Adrenal gland (tissue), 5 donors: ENCODE data around the gene ACTG1.

Source experiments
- POLR2A ChIP-seq, 2 donors: fragments of 450-650 bp; IDR thresholded peaks; one replicate each; pipeline ENCODE4 v1.6.1; 2017; ENCODE audit warnings: antibody characterized with exemption in 2 of 2, mild to moderate bottlenecking in 2 of 2, moderate library complexity in 1 of 2
- TF ChIP-seq, protein P1 (sequence below), 6 experiments: fragments of 450-650 bp in 4 of 6; fragments of 200-600 bp in 2 of 6; sonication (generic) in 1 of 6; IDR thresholded peaks; 1 replicate in 5 of 6; 2 replicates in 1 of 6; pipeline versions ENCODE4 v1.5.1 to v1.8.0; 2016 to 2021; ENCODE audit warnings: antibody characterized with exemption in 6 of 6, mild to moderate bottlenecking in 2 of 6, moderate library complexity in 1 of 6
- donor health status: DM: no; HTN: no; CAD: no.

DNA sequence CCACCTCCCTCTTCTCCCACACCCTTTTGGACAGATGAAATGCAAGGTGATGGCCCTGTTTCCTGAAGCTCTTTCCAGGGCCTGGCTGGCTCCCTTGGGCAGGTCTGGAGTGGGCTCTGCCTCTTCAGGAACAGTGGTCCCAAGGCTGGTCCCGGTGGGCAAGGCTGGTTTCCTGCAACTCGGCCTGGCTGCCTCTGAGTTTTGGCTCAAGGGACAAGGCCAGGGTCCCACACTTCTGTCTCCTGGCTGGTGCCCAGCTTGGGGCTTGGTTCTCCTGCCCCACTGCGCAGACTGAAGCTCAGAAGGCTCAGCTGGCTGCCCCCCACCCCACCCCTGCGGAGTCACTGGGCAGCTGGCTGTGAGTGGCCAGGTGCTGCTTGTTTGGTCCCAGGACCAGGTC is 3.8 kb upstream of the ACTG1 start:
- TF ChIP-seq, protein P1, sequence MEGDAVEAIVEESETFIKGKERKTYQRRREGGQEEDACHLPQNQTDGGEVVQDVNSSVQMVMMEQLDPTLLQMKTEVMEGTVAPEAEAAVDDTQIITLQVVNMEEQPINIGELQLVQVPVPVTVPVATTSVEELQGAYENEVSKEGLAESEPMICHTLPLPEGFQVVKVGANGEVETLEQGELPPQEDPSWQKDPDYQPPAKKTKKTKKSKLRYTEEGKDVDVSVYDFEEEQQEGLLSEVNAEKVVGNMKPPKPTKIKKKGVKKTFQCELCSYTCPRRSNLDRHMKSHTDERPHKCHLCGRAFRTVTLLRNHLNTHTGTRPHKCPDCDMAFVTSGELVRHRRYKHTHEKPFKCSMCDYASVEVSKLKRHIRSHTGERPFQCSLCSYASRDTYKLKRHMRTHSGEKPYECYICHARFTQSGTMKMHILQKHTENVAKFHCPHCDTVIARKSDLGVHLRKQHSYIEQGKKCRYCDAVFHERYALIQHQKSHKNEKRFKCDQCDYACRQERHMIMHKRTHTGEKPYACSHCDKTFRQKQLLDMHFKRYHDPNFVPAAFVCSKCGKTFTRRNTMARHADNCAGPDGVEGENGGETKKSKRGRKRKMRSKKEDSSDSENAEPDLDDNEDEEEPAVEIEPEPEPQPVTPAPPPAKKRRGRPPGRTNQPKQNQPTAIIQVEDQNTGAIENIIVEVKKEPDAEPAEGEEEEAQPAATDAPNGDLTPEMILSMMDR (IDR thresholded peaks at IDR 0.05) = no peak
- TF ChIP-seq POLR2A (IDR thresholded peaks at IDR 0.05) = no peak
